Left ventricle myocardium inferior (tissue), 1 donor: ENCODE measurements around the gene FLYWCH1. TPM values are rescaled to one million over a fixed set of nuclear protein-coding genes. Genes with fewer than 3 reads are reported as not detected.
"Not testable (repeated sequence)": the region's sequence is repeated elsewhere in the genome, so short reads cannot be mapped to it uniquely, and the experiment has no call there.

Source experiments
- DNase-seq: peaks from one replicate; pipeline ENCODE4 v3.0.0-alpha.2; 2020
- H3K27ac ChIP-seq: fragments of 200-600 bp; replicated peaks from 2 replicates; pipeline ENCODE4 v1.8.0; 2021
- H3K27me3 ChIP-seq: fragments of 200-600 bp; 2 replicates; pipeline ENCODE4 v1.8.0; 2021; ENCODE audit warnings: low read depth
- H3K36me3 ChIP-seq: fragments of 200-600 bp; 2 replicates; pipeline ENCODE4 v1.8.0; 2021
- H3K4me1 ChIP-seq: fragments of 200-600 bp; 2 replicates; pipeline ENCODE4 v1.8.0; 2021
- H3K4me3 ChIP-seq: fragments of 200-600 bp; 2 replicates; pipeline ENCODE4 v1.8.0; 2021; ENCODE audit warnings: mild to moderate bottlenecking, moderate library complexity
- H3K9me3 ChIP-seq: fragments of 200-600 bp; replicated peaks from 2 replicates; pipeline ENCODE4 v1.8.0; 2021
- intact Hi-C: fragments of 100-400 bp; cut with micrococcal nuclease; formaldehyde crosslinking; loops from one replicate; pipeline ENCODE4 v1.11.0; 2022
- total RNA-seq: library from RNA; stranded (reverse); fragmentation: NEBNext Ultra II Directional; extraction: Animal tissue kit (Norgen Biotek cat#: 25700); gene quantifications from one replicate; pipeline ENCODE4 v1.2.1, GENCODE V29; 2021
- TF ChIP-seq, protein P1 (sequence below): fragments of 200-600 bp; IDR thresholded peaks from 2 replicates; pipeline ENCODE4 v1.8.0; 2021; ENCODE audit warnings: antibody characterized with exemption, mild to moderate bottlenecking, borderline replicate concordance
- donor health status: DM: no; HTN: yes; CAD: no; lungs with severe emphysema.

The FLYWCH1 gene
- total RNA-seq, 1 donor from 2014 or later = 35.7 TPM

DNA sequence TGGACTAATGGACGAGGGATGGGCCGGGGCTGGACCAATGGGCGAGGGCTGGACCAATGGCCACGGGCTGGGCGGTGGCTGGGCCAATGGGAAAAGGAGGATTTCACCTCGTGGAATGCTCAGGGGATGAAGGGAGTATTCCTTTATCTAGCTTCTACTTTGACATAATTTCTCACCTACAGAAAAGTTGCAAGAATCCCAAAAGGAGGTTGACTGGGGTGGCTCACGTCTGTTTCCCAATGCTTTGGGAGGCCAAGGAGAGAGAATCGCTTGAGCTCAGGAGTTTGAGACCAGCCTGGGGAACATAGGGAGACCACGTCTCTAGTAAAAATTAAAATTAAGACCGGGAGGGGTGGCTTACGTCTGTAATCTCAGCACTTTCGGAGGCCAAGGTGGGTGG is 5.7 kb upstream of the FLYWCH1 start:
- H3K27ac ChIP-seq = peak overlapping the region; percentile 75
- peaks cover 2% of the 10 kb centered on the region for H3K36me3 ChIP-seq
- H3K4me1 ChIP-seq = peaks cover 30% of the 10 kb centered on the region
- DNase-seq = no peak
- no peak overlapping the region for H3K4me3 ChIP-seq
- TF ChIP-seq, protein P1, sequence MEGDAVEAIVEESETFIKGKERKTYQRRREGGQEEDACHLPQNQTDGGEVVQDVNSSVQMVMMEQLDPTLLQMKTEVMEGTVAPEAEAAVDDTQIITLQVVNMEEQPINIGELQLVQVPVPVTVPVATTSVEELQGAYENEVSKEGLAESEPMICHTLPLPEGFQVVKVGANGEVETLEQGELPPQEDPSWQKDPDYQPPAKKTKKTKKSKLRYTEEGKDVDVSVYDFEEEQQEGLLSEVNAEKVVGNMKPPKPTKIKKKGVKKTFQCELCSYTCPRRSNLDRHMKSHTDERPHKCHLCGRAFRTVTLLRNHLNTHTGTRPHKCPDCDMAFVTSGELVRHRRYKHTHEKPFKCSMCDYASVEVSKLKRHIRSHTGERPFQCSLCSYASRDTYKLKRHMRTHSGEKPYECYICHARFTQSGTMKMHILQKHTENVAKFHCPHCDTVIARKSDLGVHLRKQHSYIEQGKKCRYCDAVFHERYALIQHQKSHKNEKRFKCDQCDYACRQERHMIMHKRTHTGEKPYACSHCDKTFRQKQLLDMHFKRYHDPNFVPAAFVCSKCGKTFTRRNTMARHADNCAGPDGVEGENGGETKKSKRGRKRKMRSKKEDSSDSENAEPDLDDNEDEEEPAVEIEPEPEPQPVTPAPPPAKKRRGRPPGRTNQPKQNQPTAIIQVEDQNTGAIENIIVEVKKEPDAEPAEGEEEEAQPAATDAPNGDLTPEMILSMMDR = no peak
- no peaks in the 10 kb centered on the region for H3K27me3 ChIP-seq
- no peaks in the 10 kb centered on the region for H3K9me3 ChIP-seq
- intact Hi-C loops = no loop called here

DNA sequence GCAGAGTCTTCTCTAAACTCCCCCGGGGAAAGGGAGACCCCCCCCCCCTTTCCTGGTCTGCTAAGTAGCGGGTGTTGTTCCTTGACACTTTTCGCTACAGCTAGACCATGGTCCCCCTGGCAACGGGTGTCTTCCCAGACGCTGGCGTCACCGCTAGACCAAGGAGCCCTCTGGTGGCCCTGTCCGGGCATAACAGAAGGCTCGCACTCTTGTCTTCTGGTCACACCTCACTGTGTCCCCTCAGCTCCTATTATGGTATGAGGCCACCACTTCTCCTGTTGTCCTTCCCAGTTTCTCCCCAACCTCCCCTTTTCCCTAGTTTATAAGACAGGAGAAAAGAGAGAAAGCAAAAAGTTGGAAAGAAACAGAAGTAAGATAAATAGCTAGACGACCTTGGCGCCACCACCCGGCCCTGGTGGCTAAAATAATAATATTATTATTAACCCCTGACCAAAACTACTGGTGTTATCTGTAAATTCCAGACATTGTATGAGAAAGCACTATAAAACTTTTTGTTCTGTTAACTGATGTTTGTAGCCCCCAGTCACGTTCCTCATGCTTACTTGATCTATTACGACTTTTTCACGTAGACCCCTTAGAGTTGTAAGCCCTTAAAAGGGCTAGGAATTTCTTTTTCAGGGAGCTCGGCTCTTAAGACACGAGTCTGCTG is 4.5 kb upstream of the FLYWCH1 start:
- H3K36me3 ChIP-seq, H3K9me3 ChIP-seq, DNase-seq, intact Hi-C loops, H3K27me3 ChIP-seq, H3K4me3 ChIP-seq: not testable (repeated sequence)
- TF ChIP-seq, protein P1 = peak; percentile 56
- Histone ChIP-seq H3K4me1 (peaks cover 39% of the 10 kb centered on the region), H3K27ac (peak overlapping the region; percentile 37)

DNA sequence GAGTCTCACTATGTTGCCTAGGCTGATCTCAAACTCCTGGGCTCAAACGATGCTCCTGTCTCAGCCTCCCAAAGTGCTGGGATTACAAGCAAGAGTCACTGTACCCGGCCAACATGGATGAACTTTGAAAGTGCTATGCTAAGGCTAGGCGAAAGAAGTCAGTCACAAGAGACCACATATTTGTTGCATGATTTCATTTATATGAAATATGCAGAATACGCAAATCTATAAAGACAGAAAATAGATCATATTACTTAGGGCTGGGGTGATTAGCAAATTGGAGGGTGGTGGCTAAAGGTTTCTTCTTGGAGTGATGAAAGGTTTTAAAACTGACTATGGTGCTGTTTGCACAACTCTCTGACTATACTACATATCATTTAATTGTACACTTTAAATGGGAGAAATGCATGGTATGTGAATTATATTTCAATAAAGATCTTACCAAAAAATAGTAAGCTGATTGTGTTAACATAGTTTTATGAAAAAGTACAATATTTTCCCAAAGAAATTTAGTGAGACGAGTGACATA is 1.2 kb upstream of the FLYWCH1 start:
- intact Hi-C loops = no loop called here
- TF ChIP-seq, protein P1 = no peak
- Histone ChIP-seq H3K4me3 (no peak overlapping the region), H3K36me3 (peaks cover 17% of the 10 kb centered on the region), H3K4me1 (peaks cover 40% of the 10 kb centered on the region), H3K9me3 (no peaks in the 10 kb centered on the region), H3K27me3 (no peaks in the 10 kb centered on the region), H3K27ac (no peak overlapping the region)
- no peak for DNase-seq

DNA sequence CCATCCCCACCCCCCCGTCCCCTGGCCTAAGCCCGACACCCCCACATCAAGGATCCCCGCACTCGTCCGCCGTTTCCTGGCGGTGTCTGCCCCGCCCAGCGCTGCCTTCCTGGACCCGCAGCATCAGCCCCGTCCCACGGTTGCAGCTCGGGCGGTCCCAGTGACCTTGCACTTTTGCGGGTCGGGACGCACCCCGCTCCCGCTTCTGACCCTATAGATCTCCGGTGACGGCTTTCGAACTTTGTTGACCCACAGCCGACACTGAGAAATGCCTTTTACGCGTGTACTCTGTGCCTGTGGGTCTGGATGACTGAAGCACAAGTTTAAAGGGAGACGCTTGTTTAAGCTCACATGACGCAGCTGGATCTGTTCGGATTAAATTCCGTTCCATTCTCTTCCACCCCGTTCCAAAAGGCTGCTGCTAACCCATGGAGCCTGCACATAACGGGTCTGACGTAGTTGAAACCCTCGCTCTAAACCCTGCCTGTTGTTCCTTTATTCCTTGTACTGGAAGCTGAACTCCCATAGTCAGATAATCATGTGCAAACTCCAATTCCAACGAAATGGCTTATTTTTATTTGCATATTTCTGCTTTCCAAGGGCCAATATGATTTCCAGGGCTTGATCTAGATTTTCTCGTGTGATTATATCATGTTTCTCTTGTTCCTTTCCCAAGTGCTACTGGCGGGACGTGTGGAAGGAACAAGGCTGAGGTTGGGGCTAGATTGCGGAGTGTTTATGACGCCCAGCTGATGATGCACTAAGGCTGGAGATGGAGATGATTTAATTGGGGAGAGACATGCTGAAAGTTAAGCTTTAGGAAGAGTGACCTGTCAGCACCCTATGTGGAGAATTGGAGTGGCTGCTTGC is 834 bp downstream of the FLYWCH1 start:
- H3K9me3 ChIP-seq = no peaks in the 10 kb centered on the region
- H3K4me3 ChIP-seq = peak overlapping the region; percentile 91
- no peak for DNase-seq
- H3K27ac ChIP-seq = peak overlapping the region; percentile 94
- intact Hi-C loops = no loop called here
- peaks cover 28% of the 10 kb centered on the region for H3K4me1 ChIP-seq
- TF ChIP-seq, protein P1 = no peak
- no peaks in the 10 kb centered on the region for H3K27me3 ChIP-seq
- H3K36me3 ChIP-seq = peaks cover 35% of the 10 kb centered on the region

DNA sequence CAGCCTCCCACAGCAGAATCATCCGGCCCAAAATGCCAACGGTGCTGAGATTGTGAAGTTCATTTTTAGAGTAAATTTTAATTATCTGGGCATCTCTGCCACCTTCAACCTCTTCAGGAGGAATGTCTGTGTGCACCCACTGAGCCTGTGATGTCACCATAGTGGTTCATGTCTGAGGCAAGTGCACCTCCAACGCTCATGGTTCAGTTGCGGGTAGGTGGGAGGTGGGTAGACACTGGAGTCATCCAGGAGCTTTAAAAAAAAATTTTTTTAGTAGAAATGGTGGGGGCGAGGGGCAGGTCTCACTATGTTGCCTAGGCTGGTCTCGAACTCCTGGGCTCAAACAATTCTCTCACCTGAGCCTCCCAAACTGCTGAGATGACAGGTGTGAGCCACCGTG is 1.9 kb downstream of the FLYWCH1 start:
- H3K4me1 ChIP-seq = peaks cover 28% of the 10 kb centered on the region
- H3K36me3 ChIP-seq = peaks cover 39% of the 10 kb centered on the region
- TF ChIP-seq, protein P1 = no peak
- H3K27ac ChIP-seq = no peak overlapping the region
- DNase-seq = no peak
- H3K9me3 ChIP-seq = no peaks in the 10 kb centered on the region
- intact Hi-C loops = no loop called here
- H3K4me3 ChIP-seq = no peak overlapping the region
- H3K27me3 ChIP-seq = no peaks in the 10 kb centered on the region
